Tibial nerve (tissue), 4 donors: ENCODE data around the gene HAPSTR1.

Experiments used
- EP300 ChIP-seq, 2 donors: sonication (generic); formaldehyde crosslinking; IDR thresholded peaks; one replicate each; pipeline ENCODE4 v1.6.1; 2017; ENCODE audit warnings: antibody characterized with exemption in 2 of 2, mild to moderate bottlenecking in 1 of 2
- TF ChIP-seq, protein P1 (sequence below), 5 experiments: fragments of 200-600 bp in 3 of 5; fragments of 450-650 bp in 2 of 5; sonication (generic) in 3 of 5; IDR thresholded peaks; one replicate each; pipeline ENCODE4 v1.5.1; 2016 to 2019; ENCODE audit warnings: antibody characterized with exemption in 5 of 5, mild to moderate bottlenecking in 3 of 5, moderate library complexity in 2 of 5

DNA sequence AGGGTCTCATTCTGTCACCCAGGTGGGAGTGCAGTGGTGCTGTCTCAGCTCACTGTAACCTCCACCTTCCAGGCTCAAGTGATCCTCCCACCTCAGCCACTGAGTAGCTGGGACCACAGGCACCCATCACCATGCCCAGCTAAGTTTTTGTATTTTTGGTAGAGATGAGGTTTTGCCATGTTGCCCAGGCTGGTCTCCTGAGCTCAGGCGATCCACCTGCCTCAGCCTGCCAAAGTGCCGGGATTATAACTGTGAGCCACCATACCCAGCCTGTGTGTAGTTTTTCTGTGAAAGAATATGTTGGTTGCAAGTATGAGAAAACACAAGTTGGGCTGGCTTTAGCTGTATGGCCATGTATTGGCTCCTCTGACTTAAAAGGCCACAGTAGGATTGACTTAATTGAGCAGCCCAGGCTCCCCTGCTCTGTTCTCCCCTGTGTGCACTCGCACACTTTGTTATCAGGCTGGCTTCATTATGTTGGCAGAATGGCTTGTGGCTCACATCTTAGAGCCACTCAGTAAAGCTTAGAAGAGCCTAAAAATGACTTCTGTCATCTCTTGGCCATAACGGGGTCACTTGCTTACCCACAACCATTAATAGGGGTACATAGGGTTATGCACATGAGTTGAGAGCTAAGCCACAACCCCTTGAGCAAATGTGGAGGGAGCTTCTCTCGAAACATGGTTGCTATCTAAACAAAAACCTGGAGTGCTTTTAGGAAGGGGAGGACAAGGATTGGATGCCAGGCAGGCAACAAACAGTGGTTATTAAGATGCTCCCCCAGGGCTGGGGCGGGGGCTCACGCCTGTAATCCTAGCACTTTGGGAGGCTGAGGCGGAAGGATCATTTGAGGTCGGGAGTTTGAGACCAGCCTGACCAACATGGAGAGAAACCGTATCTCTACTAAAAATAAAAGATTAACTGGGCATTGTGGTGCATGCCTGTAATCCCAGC lies 6.1 kb downstream of the HAPSTR1 start:
- TF ChIP-seq, protein P1, sequence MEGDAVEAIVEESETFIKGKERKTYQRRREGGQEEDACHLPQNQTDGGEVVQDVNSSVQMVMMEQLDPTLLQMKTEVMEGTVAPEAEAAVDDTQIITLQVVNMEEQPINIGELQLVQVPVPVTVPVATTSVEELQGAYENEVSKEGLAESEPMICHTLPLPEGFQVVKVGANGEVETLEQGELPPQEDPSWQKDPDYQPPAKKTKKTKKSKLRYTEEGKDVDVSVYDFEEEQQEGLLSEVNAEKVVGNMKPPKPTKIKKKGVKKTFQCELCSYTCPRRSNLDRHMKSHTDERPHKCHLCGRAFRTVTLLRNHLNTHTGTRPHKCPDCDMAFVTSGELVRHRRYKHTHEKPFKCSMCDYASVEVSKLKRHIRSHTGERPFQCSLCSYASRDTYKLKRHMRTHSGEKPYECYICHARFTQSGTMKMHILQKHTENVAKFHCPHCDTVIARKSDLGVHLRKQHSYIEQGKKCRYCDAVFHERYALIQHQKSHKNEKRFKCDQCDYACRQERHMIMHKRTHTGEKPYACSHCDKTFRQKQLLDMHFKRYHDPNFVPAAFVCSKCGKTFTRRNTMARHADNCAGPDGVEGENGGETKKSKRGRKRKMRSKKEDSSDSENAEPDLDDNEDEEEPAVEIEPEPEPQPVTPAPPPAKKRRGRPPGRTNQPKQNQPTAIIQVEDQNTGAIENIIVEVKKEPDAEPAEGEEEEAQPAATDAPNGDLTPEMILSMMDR (IDR thresholded peaks at IDR 0.05): no peak
- TF ChIP-seq EP300 (IDR thresholded peaks at IDR 0.05): no peak
